ENCODE measurements around the gene FADS6. TPM values are rescaled to one million over a fixed set of nuclear protein-coding genes. Genes with fewer than 3 reads are reported as not detected.

Gene FADS6
- total and polyA plus RNA-seq, 7 donors: 0.06 to 1.8 (median 1.6) TPM; not detected in 4

GRCh38 chr17:74864297-74864865 is 29.1 kb downstream of the FADS6 start:
- Histone ChIP-seq H3K36me3 (no peaks in the 10 kb centered on the region), H3K27me3 (peaks cover 23 to 36% (median 26%) of the 10 kb centered on the region in 3 donors), H3K4me1 (peaks cover 0 to 30% (median 27%) of the 10 kb centered on the region in 4 donors), H3K4me3 (no peak overlapping the region), H3K27ac (no peak overlapping the region), H3K9me3 (no peaks in the 10 kb centered on the region)
- intact Hi-C loops (cut with DNase I): loop anchor here (5.0 kb wide), 1 partner anchor 412 kb away; no protein-coding TSS in a partner anchor
- 93 to 94% methylated on average over 15 of the region's 15 CpGs for WGBS, 2 donors
- TF ChIP-seq POLR2AphosphoS5 (IDR thresholded peaks at IDR 0.05): no peak
- no peak for TF ChIP-seq POLR2A (IDR thresholded peaks at IDR 0.05)
- DNase-seq: no peak

- WGBS, 2 donors: 89 to 91% methylated on average over 25 of the region's 25 CpGs
- intact Hi-C loops (cut with DNase I): loop anchor here (5.0 kb wide), 1 partner anchor 411 kb away; no protein-coding TSS in a partner anchor
- H3K9me3 ChIP-seq: no peaks in the 10 kb centered on the region
- H3K4me1 ChIP-seq: peaks cover 0 to 31% (median 28%) of the 10 kb centered on the region in 4 donors
- no peak overlapping the region for H3K27ac ChIP-seq
- peaks cover 30 to 43% (median 32%) of the 10 kb centered on the region in 3 donors for H3K27me3 ChIP-seq
- no peak overlapping the region for H3K4me3 ChIP-seq
- H3K36me3 ChIP-seq: no peaks in the 10 kb centered on the region
- no peak for DNase-seq
- TF ChIP-seq POLR2A (IDR thresholded peaks at IDR 0.05) (no peak), EP300 (IDR thresholded peaks at IDR 0.05) (no peak), POLR2AphosphoS5 (IDR thresholded peaks at IDR 0.05) (no peak), CTCF (IDR thresholded peaks at IDR 0.05) (no peak)
These were observed 29.8 kb downstream of the FADS6 start for GRCh38 chr17:74863420-74864296.

- intact Hi-C loops (cut with DNase I): loop anchor here (1.0 to 5.0 kb wide), 2 partner anchors 71 to 411 kb away; no protein-coding TSS in a partner anchor
- Histone ChIP-seq H3K9me3 (no peaks in the 10 kb centered on the region), H3K27ac (no peak overlapping the region), H3K4me3 (no peak overlapping the region), H3K27me3 (peaks cover 34 to 51% (median 36%) of the 10 kb centered on the region in 3 donors), H3K36me3 (no peaks in the 10 kb centered on the region), H3K4me1 (peaks cover 0 to 31% (median 28%) of the 10 kb centered on the region in 4 donors)
- DNase-seq: no peak
- WGBS, 2 donors: 86 to 87% methylated on average over 6 of the region's 6 CpGs
- TF ChIP-seq POLR2A (IDR thresholded peaks at IDR 0.05) (no peak), POLR2AphosphoS5 (IDR thresholded peaks at IDR 0.05) (no peak), CTCF (IDR thresholded peaks at IDR 0.05) (no peak), EP300 (IDR thresholded peaks at IDR 0.05) (no peak)
These were observed 30.5 kb downstream of the FADS6 start for GRCh38 chr17:74862919-74863318.

- TF ChIP-seq POLR2AphosphoS5 (IDR thresholded peaks at IDR 0.05) (no peak), EP300 (IDR thresholded peaks at IDR 0.05) (no peak), CTCF (IDR thresholded peaks at IDR 0.05) (peak; percentile 35 to 69 (median 51)), POLR2A (IDR thresholded peaks at IDR 0.05) (no peak)
- Histone ChIP-seq H3K36me3 (no peaks in the 10 kb centered on the region), H3K27ac (no peak overlapping the region), H3K9me3 (no peaks in the 10 kb centered on the region), H3K27me3 (peaks cover 34 to 57% (median 42%) of the 10 kb centered on the region in 3 donors), H3K4me1 (peaks cover 0 to 31% (median 28%) of the 10 kb centered on the region in 4 donors), H3K4me3 (peak overlapping the region in 1 of 4 donors; percentile 30)
- 21 to 43% methylated on average over 25 of the region's 25 CpGs for WGBS, 2 donors
- peak; percentile 79 for DNase-seq
- intact Hi-C loops (cut with DNase I): loop anchor here (1.0 to 5.0 kb wide), 2 partner anchors 70 to 410 kb away; no protein-coding TSS in a partner anchor
These were observed 31.1 kb downstream of the FADS6 start for GRCh38 chr17:74862108-74862901.
